HCT116 (cell line): ENCODE measurements around the gene SCFD2. TPM values are rescaled to one million over a fixed set of nuclear protein-coding genes. Genes with fewer than 3 reads are reported as not detected.

Experiments
- ATAC-seq: fragments of 200-7000 bp; cut with Tn5 transposase; 2 replicates; pipeline ENCODE4 v1.9.1; 2020; ENCODE audit warnings: mild to moderate bottlenecking, moderate library complexity
- BruUV-seq: library from RNA; stranded (reverse); fragments of 400-500 nt; replicated peaks from 2 replicates; lab custom pipeline; 2021; lab: Mats Ljungman, UMichigan
- CTCF ChIA-PET: fragments of 300-600 bp; sonication (Branson Sonifier 250); formaldehyde crosslinking; loops from one replicate; lab custom pipeline; 2021; ENCODE audit warnings: antibody characterized with exemption; lab: Charles Lee
- POLR2A ChIA-PET: fragments of 300-600, 350-600 bp; sonication (Branson Sonifier 250); formaldehyde crosslinking; loops from one replicate; lab custom pipeline; 2021; ENCODE audit warnings: antibody characterized with exemption; lab: Charles Lee
- RAD21 ChIA-PET, 2 experiments: fragments of 300-600 bp; sonication (Branson Sonifier 250); formaldehyde crosslinking; loops; one replicate each; lab custom pipeline; 2023; ENCODE audit warnings: low total read pairs in 2 of 2; ENCODE audit not compliant: uncharacterized antibody in 2 of 2, unreplicated experiment in 2 of 2, low non-redundant PET in 1 of 2; lab: Charles Lee
- DNase-seq: peaks from one replicate; pipeline ENCODE4 v3.0.0-alpha.2; 2010; ENCODE audit warnings: low read depth, low spot score
- H2AFZ ChIP-seq: fragments of 200-600 bp; shearing (Covaris generic), sonication (generic); 2 replicates; pipeline ENCODE4 v1.6.1; 2017; ENCODE audit warnings: low read depth, mixed run types, mixed read lengths, antibody characterized with exemption, low read length; ENCODE audit not compliant: poor library complexity, severe bottlenecking
- H3K27ac ChIP-seq: 2 replicates; pipeline ENCODE4 v1.5.1; 2012; ENCODE audit warnings: low read depth, low read length
- H3K27me3 ChIP-seq: fragments of 200-600 bp; sonication (generic); 2 replicates; pipeline ENCODE4 v1.6.1; 2016; ENCODE audit warnings: mixed run types, low read length, mixed read lengths; ENCODE audit not compliant: insufficient read depth
- H3K36me3 ChIP-seq, 2 experiments: fragments of 200-500 bp in 1 of 2; fragments of 200-600 bp in 1 of 2; sonication (Bioruptor generic) in 1 of 2; sonication (generic) in 1 of 2; 2 replicates each; pipeline versions ENCODE4 v1.5.1 to v1.6.1; 2014 to 2016; ENCODE audit warnings: low read length in 2 of 2, inconsistent platforms in 1 of 2, mixed read lengths in 1 of 2, mixed run types in 1 of 2; ENCODE audit not compliant: insufficient read depth in 2 of 2, control insufficient read depth in 1 of 2
- H3K4me1 ChIP-seq, 2 experiments: fragments of 200-600 bp in 1 of 2; sonication (generic) in 1 of 2; 2 replicates each; pipeline versions ENCODE4 v1.5.1 to v1.6.1; 2012 to 2017; ENCODE audit warnings: low read length in 2 of 2, inconsistent platforms in 1 of 2, mild to moderate bottlenecking in 1 of 2, mixed read lengths in 1 of 2, mixed run types in 1 of 2, moderate library complexity in 1 of 2; ENCODE audit not compliant: insufficient read depth in 2 of 2, control insufficient read depth in 1 of 2
- H3K4me2 ChIP-seq: fragments of 200-600 bp; sonication (generic); 2 replicates; pipeline ENCODE4 v1.6.1; 2017; ENCODE audit warnings: mixed run types, low read length, mixed read lengths
- H3K4me3 ChIP-seq, 2 experiments: fragments of 200-600 bp in 1 of 2; sonication (generic) in 1 of 2; replicated peaks in 1 of 2; 2 replicates each; pipeline ENCODE4 v1.5.1; 2011 to 2016; ENCODE audit warnings: low read length in 2 of 2, control low read depth in 1 of 2, low read depth in 1 of 2, mild to moderate bottlenecking in 1 of 2, mixed read lengths in 1 of 2, mixed run types in 1 of 2
- H3K79me2 ChIP-seq: fragments of 200-600 bp; sonication (generic); 2 replicates; pipeline ENCODE4 v1.6.1; 2017; ENCODE audit warnings: mild to moderate bottlenecking, mixed run types, low read length, moderate library complexity, mixed read lengths; ENCODE audit not compliant: insufficient read depth
- H3K9ac ChIP-seq: fragments of 200-600 bp; sonication (generic); 2 replicates; pipeline ENCODE4 v1.6.1; 2016; ENCODE audit warnings: low read length, mixed read lengths
- H3K9me2 ChIP-seq: fragments of 200-600 bp; sonication (generic), shearing (Covaris generic); 2 replicates; pipeline ENCODE4 v1.6.1; 2017; ENCODE audit warnings: mixed run types, mild to moderate bottlenecking, moderate library complexity; ENCODE audit not compliant: insufficient read depth
- H3K9me3 ChIP-seq, 2 experiments: fragments of 200-500 bp in 1 of 2; fragments of 200-600 bp in 1 of 2; sonication (Bioruptor generic) in 1 of 2; sonication (generic) in 1 of 2; 2 replicates each; pipeline ENCODE4 v1.6.1; 2014 to 2017; ENCODE audit warnings: low read length in 2 of 2, mixed read lengths in 2 of 2, inconsistent platforms in 1 of 2, low read depth in 1 of 2, mild to moderate bottlenecking in 1 of 2, mixed run types in 1 of 2, moderate library complexity in 1 of 2; ENCODE audit not compliant: control insufficient read depth in 1 of 2, insufficient read depth in 1 of 2
- H4K20me1 ChIP-seq: fragments of 200-600 bp; sonication (generic), shearing (Covaris generic); 2 replicates; pipeline ENCODE4 v1.6.1; 2017; ENCODE audit warnings: mixed run types, mild to moderate bottlenecking, moderate library complexity; ENCODE audit not compliant: insufficient read depth
- CEBPB ChIP-seq: IDR thresholded peaks from 2 replicates; pipeline ENCODE4 v1.6.1; 2012; ENCODE audit warnings: low read depth
- EGR1 ChIP-seq: IDR thresholded peaks from 2 replicates; pipeline ENCODE4 v1.6.1; 2012; ENCODE audit warnings: low read depth
- ELF1 ChIP-seq: IDR thresholded peaks from 2 replicates; pipeline ENCODE4 v1.6.1; 2012; ENCODE audit warnings: low read depth, borderline replicate concordance
- EZH2phosphoT487 ChIP-seq: fragments of 200-600 bp; IDR thresholded peaks from 2 replicates; pipeline ENCODE4 v1.6.1; 2018; ENCODE audit warnings: antibody characterized with exemption, borderline replicate concordance
- FOSL1 ChIP-seq: IDR thresholded peaks from 2 replicates; pipeline ENCODE4 v1.6.1; 2012; ENCODE audit warnings: low read depth
- JUND ChIP-seq: IDR thresholded peaks from 2 replicates; pipeline ENCODE4 v1.6.1; 2012
- POLR2A ChIP-seq: IDR thresholded peaks from 2 replicates; pipeline ENCODE4 v1.7.0; 2011; ENCODE audit warnings: borderline replicate concordance; ENCODE audit not compliant: insufficient read depth, insufficient read length; ENCODE audit errors: extremely low read depth
- SIN3A ChIP-seq: IDR thresholded peaks from 2 replicates; pipeline ENCODE4 v1.6.1; 2012; ENCODE audit warnings: low read depth
- SP1 ChIP-seq: IDR thresholded peaks from 2 replicates; pipeline ENCODE4 v1.6.1; 2012; ENCODE audit warnings: low read depth
- SRF ChIP-seq: IDR thresholded peaks from 2 replicates; pipeline ENCODE4 v1.6.1; 2012; ENCODE audit warnings: low read depth
- ZFX ChIP-seq: fragments of 450-650 bp; IDR thresholded peaks from 2 replicates; pipeline ENCODE4 v1.6.1; 2017
- intact Hi-C: fragments of 100-400 bp; cut with micrococcal nuclease; formaldehyde crosslinking; loops from 2 replicates; pipeline ENCODE4 v1.10.0; 2022
- total RNA-seq: library from RNA; stranded (reverse); gene quantifications from one replicate; pipeline ENCODE4 v1.2.1, GENCODE V29; 2021; ENCODE audit not compliant: unreplicated experiment
- TF ChIP-seq, protein P1 (sequence below): IDR thresholded peaks from 2 replicates; pipeline ENCODE4 v1.6.1; 2011; ENCODE audit warnings: mild to moderate bottlenecking, low read length, moderate library complexity; ENCODE audit not compliant: insufficient replicate concordance; ENCODE audit errors: extremely low read depth
- TF ChIP-seq, protein P2 (sequence below): IDR thresholded peaks from 2 replicates; pipeline ENCODE4 v1.6.1; 2012

The SCFD2 gene
- total RNA-seq, 1 experiment from 2014 or later = 13.6 TPM

DNA sequence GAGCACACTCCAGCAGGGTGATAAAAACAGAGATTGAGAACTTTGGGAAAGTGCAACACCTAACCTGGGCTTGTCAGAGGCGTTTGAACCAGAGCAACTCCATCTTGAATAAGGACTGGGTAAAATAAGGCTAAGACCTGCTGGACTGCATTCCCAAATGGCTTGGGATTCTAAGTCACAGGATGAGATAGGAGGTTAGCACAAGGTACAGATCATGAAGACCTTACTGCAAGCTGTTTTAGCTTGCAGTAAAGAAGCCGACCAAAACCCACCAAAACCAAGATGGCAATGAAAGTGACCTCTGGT, 43.9 kb downstream of the SCFD2 start (continued):
- TF ChIP-seq, protein P1, sequence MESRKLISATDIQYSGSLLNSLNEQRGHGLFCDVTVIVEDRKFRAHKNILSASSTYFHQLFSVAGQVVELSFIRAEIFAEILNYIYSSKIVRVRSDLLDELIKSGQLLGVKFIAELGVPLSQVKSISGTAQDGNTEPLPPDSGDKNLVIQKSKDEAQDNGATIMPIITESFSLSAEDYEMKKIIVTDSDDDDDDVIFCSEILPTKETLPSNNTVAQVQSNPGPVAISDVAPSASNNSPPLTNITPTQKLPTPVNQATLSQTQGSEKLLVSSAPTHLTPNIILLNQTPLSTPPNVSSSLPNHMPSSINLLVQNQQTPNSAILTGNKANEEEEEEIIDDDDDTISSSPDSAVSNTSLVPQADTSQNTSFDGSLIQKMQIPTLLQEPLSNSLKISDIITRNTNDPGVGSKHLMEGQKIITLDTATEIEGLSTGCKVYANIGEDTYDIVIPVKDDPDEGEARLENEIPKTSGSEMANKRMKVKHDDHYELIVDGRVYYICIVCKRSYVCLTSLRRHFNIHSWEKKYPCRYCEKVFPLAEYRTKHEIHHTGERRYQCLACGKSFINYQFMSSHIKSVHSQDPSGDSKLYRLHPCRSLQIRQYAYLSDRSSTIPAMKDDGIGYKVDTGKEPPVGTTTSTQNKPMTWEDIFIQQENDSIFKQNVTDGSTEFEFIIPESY = no peak
- TF ChIP-seq EGR1 = no peak
- no peak for TF ChIP-seq EZH2phosphoT487
- no peak for TF ChIP-seq SIN3A
- TF ChIP-seq CEBPB = no peak
- TF ChIP-seq POLR2A = no peak
- TF ChIP-seq ZFX = no peak
- TF ChIP-seq ELF1 = no peak
- no peak for TF ChIP-seq SRF
- TF ChIP-seq, protein P2, sequence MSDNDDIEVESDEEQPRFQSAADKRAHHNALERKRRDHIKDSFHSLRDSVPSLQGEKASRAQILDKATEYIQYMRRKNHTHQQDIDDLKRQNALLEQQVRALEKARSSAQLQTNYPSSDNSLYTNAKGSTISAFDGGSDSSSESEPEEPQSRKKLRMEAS = no peak
- TF ChIP-seq, all 23 proteins: peak for 0

DNA sequence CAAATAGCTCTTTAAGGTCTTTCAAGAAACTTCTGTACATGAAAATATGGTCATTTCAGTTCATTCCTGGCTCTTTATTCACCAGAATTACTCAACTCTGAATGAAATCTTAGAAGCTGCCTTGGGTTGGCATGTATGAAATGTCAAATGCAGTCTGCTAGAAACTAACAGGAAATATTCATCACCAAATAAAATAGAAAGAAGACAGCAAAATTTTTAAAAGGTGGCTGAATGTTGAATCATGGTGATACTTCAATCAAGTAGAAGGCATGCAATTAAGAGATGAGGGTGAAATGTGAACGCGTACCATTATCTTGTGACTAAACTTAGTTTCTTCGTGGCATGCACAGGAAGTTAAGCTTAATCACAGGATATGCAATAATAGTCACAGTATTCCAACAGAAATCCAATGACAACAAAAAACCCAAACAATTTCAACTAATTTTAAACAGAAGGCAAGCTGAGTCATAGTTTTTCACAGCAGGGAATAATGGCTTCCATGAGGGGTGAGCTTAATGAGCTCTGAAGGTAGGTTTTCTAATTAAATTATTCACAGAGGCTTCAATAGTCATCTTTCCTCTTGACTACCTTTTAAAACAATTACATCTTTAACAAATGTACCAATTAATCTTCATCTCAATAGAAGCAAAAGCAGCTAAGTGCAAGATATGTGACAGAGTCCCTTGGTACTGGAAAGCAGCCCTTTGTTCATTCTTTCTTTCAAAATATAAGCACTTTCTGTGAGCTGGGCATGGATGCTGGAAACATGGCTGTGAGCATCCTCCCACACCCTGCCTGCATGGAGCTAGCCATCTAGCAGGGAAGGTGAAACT, 44.5 kb downstream of the SCFD2 start:
- Histone ChIP-seq H3K27ac (peak overlapping the region; percentile 20; the same call in 1 of the 2 replicates), H3K9me2 (no peaks in the 10 kb centered on the region), H3K4me1 (peaks cover 9 to 17% of the 10 kb centered on the region in 2 experiments), H3K79me2 (peaks cover 6% of the 10 kb centered on the region; the same call in 1 of the 2 replicates), H3K9me3 (no peaks in the 10 kb centered on the region), H3K4me3 (peak overlapping the region in 1 of 2 experiments; percentile 23; a peak in 2 of 4 replicates), H3K4me2 (peak overlapping the region; percentile 47), H3K36me3 (no peaks in the 10 kb centered on the region), H3K27me3 (no peaks in the 10 kb centered on the region), H4K20me1 (no peaks in the 10 kb centered on the region), H2AFZ (no peak overlapping the region), H3K9ac (no peak overlapping the region)
- DNase-seq (peak; percentile 26), ATAC-seq (peak; percentile 38)
- CTCF ChIA-PET = no interaction called here
- no TSS peak for BruUV-seq
- intact Hi-C loops = no loop called here
- POLR2A ChIA-PET = no interaction called here
- peak; percentile 6; the same call in 1 of the 2 replicates for TF ChIP-seq FOSL1
- 0 out of 2 replicates have a peak, but pooled peaks have one; percentile 17 for TF ChIP-seq SP1
- no peak for TF ChIP-seq CEBPB
- peak; percentile 28; the same call in 1 of the 2 replicates for TF ChIP-seq JUND
- RAD21 ChIA-PET = no interaction called here
